HUES64 (cell line): ENCODE data around the gene NEGR1.

Experiments used
- H3K27ac ChIP-seq: 2 replicates; pipeline ENCODE4 v1.7.0; 2013; ENCODE audit warnings: low read depth, low read length, inconsistent platforms
- H3K27me3 ChIP-seq: 2 replicates; pipeline ENCODE4 v1.6.1; 2013; ENCODE audit warnings: mild to moderate bottlenecking, low read length; ENCODE audit not compliant: insufficient read depth
- H3K36me3 ChIP-seq: 2 replicates; pipeline ENCODE4 v1.6.1; 2013; ENCODE audit warnings: mild to moderate bottlenecking, low read length; ENCODE audit not compliant: insufficient read depth
- H3K4me1 ChIP-seq: 2 replicates; pipeline ENCODE4 v1.6.1; 2013; ENCODE audit warnings: mild to moderate bottlenecking, low read length, moderate library complexity; ENCODE audit not compliant: insufficient read depth
- H3K4me3 ChIP-seq: 2 replicates; pipeline ENCODE4 v1.5.1; 2013; ENCODE audit warnings: mild to moderate bottlenecking, low read length, moderate library complexity
- H3K9ac ChIP-seq: 2 replicates; pipeline ENCODE4 v1.6.1; 2013; ENCODE audit warnings: mild to moderate bottlenecking, low read depth, low read length
- H3K9me3 ChIP-seq: 2 replicates; pipeline ENCODE4 v1.6.1; 2013; ENCODE audit warnings: low read depth, low read length; ENCODE audit not compliant: insufficient read depth
- WGBS: fragments of 150-250, 120-280 bp; methylation state at CpG from one replicate; pipeline ENCODE4 v1.1.7; 2013; ENCODE audit warnings: missing lambda C conversion rate; 5-methylcytosine and 5-hydroxymethylcytosine counted together

NEGR1 gene

DNA sequence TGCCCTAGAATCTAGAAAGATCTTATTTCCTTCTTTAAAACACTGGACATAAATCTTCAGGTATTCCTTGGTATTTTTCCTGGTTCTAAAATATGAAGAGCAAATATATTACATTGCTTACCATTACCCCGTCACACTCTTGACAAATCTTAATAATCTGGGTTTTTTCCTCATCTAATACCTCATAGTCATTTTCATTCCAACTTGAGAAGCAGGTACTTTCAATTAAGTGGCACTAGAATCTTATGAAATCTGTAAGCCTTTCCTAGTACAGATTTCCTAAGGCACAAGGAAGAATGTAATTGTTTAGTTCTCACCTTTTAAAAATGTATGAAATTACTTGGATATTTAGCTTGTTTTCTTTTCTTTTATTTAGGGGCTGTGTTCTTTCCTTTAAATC is 720.0 kb downstream of the NEGR1 start:
- H3K4me3 ChIP-seq: no peak overlapping the region
- no peaks in the 10 kb centered on the region for H3K4me1 ChIP-seq
- no peak overlapping the region for H3K9ac ChIP-seq
- no peaks in the 10 kb centered on the region for H3K36me3 ChIP-seq
- no peaks in the 10 kb centered on the region for H3K27me3 ChIP-seq
- H3K27ac ChIP-seq: no peak overlapping the region
- 47% methylated on average over 1 of the region's 1 CpG for WGBS
- H3K9me3 ChIP-seq: no peaks in the 10 kb centered on the region

DNA sequence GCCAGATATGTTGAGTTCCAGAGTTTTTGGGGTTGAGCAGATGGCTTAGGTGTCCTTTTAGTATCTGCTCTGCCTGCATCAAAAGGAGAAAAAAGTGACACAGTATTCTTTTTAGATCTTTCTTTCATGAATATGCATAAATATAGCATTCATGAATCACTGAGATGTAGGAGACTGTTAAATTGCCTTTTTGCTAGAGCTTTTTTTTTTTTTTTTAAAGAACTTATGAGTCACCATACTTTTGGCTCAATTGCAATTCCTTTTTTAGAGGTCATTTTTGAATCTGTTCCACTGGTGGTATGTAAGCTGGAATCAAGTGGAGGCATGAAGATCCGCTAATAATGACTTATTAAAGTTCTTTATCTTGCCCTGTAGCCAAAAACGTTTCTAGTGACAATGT is 720.6 kb downstream of the NEGR1 start:
- no peaks in the 10 kb centered on the region for H3K9me3 ChIP-seq
- H3K4me3 ChIP-seq: no peak overlapping the region
- H3K27ac ChIP-seq: no peak overlapping the region
- 76% methylated on average over 2 of the region's 2 CpGs for WGBS
- H3K9ac ChIP-seq: no peak overlapping the region
- H3K4me1 ChIP-seq: no peaks in the 10 kb centered on the region
- no peaks in the 10 kb centered on the region for H3K36me3 ChIP-seq
- no peaks in the 10 kb centered on the region for H3K27me3 ChIP-seq

DNA sequence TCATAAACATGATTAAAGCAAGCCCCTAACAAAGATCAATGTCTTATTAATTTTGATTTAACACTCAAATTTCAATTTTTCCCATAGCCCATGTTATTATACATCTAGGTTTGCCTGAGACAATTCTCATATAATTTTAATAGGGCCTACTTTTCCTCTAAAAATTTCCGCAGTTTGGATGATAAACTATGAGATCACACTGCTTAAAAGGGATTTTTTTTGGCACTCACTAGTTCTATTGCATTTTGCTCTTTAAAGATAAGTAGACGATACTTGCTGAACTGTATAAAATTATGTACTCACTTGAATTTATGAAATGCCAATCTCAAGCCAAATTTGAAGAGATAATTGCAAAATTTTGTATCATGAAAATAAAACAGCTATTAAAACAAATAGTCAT is 721.1 kb downstream of the NEGR1 start:
- WGBS: 92% methylated on average over 2 of the region's 2 CpGs

DNA sequence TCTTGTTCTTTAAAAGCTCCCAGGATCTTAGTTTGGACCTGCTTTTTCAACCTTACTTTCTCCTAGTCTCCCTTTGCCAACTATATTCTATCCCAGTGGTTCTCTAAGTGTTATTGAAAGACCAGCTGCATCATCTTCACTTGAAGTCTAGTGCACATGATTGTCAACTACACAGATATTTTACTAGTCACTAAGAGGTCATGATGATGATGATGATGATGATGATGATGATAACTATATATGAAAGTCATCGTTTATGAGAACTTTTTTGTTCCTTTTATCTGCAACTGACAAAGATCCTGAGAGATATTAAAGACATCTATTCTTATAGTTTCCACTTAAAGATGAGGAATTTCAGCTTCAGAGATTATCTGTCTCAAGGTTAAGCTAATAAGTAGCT is 722.5 kb downstream of the NEGR1 start:
- Histone ChIP-seq H3K4me1 (no peaks in the 10 kb centered on the region), H3K36me3 (no peaks in the 10 kb centered on the region), H3K4me3 (no peak overlapping the region), H3K27ac (no peak overlapping the region), H3K9me3 (no peaks in the 10 kb centered on the region), H3K9ac (no peak overlapping the region), H3K27me3 (no peaks in the 10 kb centered on the region)
- no CpG with 5 or more reads among the region's 1 CpG for WGBS

More for the DNA sequence above, 721.1 kb downstream of the NEGR1 start:
- Histone ChIP-seq H3K27me3 (no peaks in the 10 kb centered on the region), H3K4me3 (no peak overlapping the region), H3K9ac (no peak overlapping the region), H3K4me1 (no peaks in the 10 kb centered on the region), H3K9me3 (no peaks in the 10 kb centered on the region), H3K36me3 (no peaks in the 10 kb centered on the region), H3K27ac (no peak overlapping the region)

DNA sequence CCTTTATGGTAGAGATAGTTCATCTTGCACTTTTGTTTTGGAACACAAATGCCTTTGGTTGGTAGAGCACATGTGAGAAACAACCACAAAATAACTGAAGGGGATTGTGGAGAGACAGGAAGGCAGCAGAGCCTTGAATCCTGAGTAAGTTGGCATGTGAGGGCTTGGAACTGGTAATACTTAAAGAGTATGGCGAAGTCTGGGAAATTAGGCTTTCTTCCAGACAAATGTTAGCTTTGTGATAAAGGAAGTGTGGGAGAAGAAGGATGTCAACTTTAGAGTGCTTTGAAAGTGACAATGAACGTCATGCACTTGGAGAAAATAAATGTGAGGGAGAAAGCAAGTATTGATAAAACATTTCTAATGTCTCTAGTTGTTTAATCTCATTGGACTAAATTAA is 725.2 kb downstream of the NEGR1 start:
- Histone ChIP-seq H3K27ac (no peak overlapping the region), H3K4me1 (no peaks in the 10 kb centered on the region), H3K36me3 (no peaks in the 10 kb centered on the region), H3K9ac (no peak overlapping the region), H3K9me3 (no peaks in the 10 kb centered on the region), H3K4me3 (no peak overlapping the region), H3K27me3 (no peaks in the 10 kb centered on the region)
- 96% methylated on average over 2 of the region's 2 CpGs for WGBS

DNA sequence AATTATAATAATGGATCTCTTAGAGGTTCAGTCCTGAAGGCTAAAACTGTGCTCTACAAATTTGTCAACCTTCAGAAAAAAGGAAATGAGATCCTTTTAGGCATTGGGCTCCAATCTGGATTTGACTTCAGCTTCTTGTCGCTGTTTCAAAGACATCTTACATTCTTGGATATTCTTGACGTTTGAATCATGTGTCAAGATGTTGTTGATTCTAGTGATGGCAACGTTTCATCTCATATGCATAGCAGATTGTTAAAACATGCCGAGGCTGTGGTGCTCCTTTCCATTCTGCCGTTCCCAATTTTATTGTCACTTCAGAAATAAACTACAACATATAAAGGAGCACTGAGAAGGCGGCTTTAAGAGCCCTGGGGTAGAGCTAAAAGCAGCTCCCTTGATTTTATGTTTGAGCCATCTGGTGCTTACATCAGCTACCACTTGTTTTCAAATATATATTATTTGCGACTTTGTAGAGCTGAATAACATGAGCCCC is 733.9 kb downstream of the NEGR1 start:
- no peaks in the 10 kb centered on the region for H3K4me1 ChIP-seq
- H3K4me3 ChIP-seq: no peak overlapping the region
- no peak overlapping the region for H3K9ac ChIP-seq
- H3K36me3 ChIP-seq: no peaks in the 10 kb centered on the region
- 98% methylated on average over 7 of the region's 7 CpGs for WGBS
- no peak overlapping the region for H3K27ac ChIP-seq
- no peaks in the 10 kb centered on the region for H3K27me3 ChIP-seq
- no peaks in the 10 kb centered on the region for H3K9me3 ChIP-seq

DNA sequence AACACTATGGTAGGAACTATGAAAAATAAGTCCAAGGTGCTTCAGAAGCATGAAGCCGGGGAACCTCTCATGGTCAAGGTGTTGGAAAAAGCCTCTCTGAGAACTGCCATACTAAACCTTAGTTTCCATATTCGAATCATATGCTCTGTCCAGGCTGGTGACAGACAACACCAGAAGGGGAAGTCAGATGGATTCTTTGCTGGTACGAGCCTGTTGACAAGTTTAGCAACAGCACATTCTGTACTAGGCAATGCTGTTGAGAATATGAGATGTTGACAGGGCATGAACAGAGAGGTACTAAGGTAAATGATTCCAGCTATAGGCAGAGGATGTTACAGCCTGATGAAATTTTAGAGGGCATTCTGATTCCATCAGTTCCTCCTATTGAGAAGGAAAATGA is 740.2 kb downstream of the NEGR1 start:
- H3K4me1 ChIP-seq: peaks cover 3% of the 10 kb centered on the region; the same call in 1 of the 2 replicates
- H3K9me3 ChIP-seq: no peaks in the 10 kb centered on the region
- no peak overlapping the region for H3K4me3 ChIP-seq
- H3K9ac ChIP-seq: no peak overlapping the region
- H3K27me3 ChIP-seq: no peaks in the 10 kb centered on the region
- no peak overlapping the region for H3K27ac ChIP-seq
- H3K36me3 ChIP-seq: no peaks in the 10 kb centered on the region
- 75% methylated on average over 3 of the region's 3 CpGs for WGBS

DNA sequence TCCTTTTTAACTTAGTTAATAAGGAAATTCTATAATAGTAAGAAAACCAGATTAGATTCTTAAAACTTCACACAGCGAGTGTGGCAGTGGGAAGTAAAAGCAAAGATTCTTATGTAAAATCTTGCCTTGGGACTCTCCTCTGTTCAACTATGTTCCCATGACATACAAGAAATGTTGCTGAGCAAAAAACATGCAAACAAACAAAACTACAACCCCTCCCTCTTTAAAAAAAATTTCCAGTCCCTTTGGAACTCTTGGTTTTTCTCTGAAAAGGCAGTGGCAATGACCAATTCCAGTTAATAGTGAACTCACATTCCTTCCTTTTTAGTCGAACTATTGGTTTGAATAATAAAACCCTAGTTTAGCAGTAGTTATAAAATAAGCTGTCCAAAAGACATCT is 748.4 kb downstream of the NEGR1 start:
- H3K27ac ChIP-seq: no peak overlapping the region
- no peaks in the 10 kb centered on the region for H3K27me3 ChIP-seq
- WGBS: 80% methylated on average over 1 of the region's 2 CpGs
- no peaks in the 10 kb centered on the region for H3K36me3 ChIP-seq
- H3K9me3 ChIP-seq: no peaks in the 10 kb centered on the region
- H3K9ac ChIP-seq: no peak overlapping the region
- no peak overlapping the region for H3K4me3 ChIP-seq
- H3K4me1 ChIP-seq: no peaks in the 10 kb centered on the region

DNA sequence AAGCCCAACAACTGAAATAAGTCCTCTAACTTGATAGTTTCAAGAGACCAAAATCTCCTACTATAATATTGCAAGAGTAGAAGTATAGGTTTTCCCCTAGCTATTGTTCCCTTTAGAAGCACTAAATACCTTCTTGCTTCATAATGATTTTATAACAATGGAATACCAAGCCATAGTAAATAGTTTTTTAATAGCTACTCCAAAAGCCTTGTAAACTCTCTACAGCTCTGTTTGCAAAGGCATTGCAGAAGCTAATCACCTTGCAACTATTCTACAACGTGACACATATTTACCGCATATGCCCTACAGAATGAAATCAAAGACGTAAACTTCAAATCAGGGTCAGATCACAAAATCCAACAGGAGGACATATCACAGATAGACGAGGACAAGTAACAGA is 750.0 kb downstream of the NEGR1 start:
- WGBS: 93% methylated on average over 4 of the region's 4 CpGs
- Histone ChIP-seq H3K27me3 (no peaks in the 10 kb centered on the region), H3K27ac (no peak overlapping the region), H3K9me3 (no peaks in the 10 kb centered on the region), H3K36me3 (no peaks in the 10 kb centered on the region), H3K4me1 (no peaks in the 10 kb centered on the region), H3K9ac (no peak overlapping the region), H3K4me3 (no peak overlapping the region)

DNA sequence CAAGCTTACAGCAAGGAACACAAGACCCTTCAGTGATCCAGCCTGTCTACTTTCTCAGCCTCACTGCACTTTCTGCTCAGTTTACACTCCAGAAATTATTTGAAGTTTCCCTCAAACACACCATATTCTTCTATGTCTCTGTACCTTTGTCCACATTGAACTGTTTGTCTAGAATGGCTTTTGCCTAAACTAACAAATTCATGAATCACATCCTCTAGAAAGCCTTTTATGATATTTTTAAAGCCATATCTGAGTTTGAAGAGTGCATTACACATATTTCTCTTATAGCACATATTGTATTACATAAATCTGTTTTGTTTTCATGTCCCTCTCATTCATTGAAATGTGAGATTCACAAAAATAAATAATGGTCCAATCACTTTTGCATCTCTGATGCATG is 755.5 kb downstream of the NEGR1 start:
- no peaks in the 10 kb centered on the region for H3K27me3 ChIP-seq
- no peak overlapping the region for H3K4me3 ChIP-seq
- H3K9ac ChIP-seq: no peak overlapping the region
- no peaks in the 10 kb centered on the region for H3K4me1 ChIP-seq
- no peaks in the 10 kb centered on the region for H3K36me3 ChIP-seq
- no peak overlapping the region for H3K27ac ChIP-seq
- no peaks in the 10 kb centered on the region for H3K9me3 ChIP-seq

DNA sequence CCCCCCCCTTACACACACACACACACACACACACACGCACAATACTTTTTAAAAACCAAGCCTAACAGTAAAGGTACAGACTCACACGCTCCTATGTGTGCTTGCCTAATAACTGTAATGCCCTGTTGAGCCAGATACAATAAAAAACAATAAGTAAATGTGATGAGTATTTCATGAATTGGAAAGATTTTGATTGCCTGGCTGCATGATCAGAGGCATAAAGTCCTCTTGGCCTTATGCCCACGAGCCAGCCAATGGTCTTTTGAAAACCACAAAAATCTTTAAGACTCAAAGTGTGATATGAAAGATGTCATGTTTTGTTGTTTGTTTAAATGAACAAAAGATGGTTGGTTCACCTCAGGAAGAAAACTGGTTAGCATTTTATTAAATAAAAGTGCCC is 759.6 kb downstream of the NEGR1 start:
- Histone ChIP-seq H3K4me3 (no peak overlapping the region), H3K9me3 (no peaks in the 10 kb centered on the region), H3K27me3 (no peaks in the 10 kb centered on the region), H3K4me1 (no peaks in the 10 kb centered on the region), H3K36me3 (no peaks in the 10 kb centered on the region), H3K27ac (no peak overlapping the region), H3K9ac (no peak overlapping the region)
- 96% methylated on average over 3 of the region's 3 CpGs for WGBS

DNA sequence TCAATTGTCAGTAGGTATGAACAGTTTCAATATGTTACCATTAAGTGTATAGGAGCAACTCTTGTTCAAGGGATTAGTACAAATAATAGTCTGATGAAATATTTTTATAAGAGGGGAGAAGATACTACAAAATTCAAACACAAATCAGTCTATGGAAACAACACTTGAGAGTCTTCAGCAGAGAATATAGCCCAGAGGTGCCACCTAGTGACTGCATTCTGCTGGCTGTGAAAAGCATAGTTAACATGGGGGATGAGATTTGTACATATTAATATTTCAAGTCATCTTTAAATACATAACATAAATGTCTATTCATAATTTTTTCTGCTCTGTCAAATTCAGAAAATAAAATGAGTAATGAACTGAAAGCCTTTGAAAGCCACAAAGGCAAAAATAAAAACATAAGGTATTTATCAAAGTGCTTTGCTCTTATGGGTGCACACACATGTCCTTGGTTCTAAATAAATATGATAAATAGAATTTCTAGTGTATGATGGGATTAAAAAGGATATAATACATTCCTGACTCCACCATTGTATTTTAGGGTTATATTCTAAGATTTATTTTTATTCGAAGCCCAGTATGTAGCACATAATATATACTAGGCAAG is 760.6 kb downstream of the NEGR1 start:
- WGBS: no CpG with 5 or more reads among the region's 1 CpG
- H3K36me3 ChIP-seq: no peaks in the 10 kb centered on the region
- no peaks in the 10 kb centered on the region for H3K9me3 ChIP-seq
- no peaks in the 10 kb centered on the region for H3K27me3 ChIP-seq
- H3K4me1 ChIP-seq: no peaks in the 10 kb centered on the region
- H3K27ac ChIP-seq: no peak overlapping the region
- H3K4me3 ChIP-seq: no peak overlapping the region
- no peak overlapping the region for H3K9ac ChIP-seq
